ENCODE results near the gene ITGAL. TPM values are rescaled to one million over a fixed set of nuclear protein-coding genes. Genes with fewer than 3 reads are reported as not detected.

Gene ITGAL
- total and polyA plus RNA-seq, 2 of the 13 experiments (the other 11 are each of a cell fraction or from before 2014, with no cell fraction given): 0.86 to 1.2 TPM

DNA sequence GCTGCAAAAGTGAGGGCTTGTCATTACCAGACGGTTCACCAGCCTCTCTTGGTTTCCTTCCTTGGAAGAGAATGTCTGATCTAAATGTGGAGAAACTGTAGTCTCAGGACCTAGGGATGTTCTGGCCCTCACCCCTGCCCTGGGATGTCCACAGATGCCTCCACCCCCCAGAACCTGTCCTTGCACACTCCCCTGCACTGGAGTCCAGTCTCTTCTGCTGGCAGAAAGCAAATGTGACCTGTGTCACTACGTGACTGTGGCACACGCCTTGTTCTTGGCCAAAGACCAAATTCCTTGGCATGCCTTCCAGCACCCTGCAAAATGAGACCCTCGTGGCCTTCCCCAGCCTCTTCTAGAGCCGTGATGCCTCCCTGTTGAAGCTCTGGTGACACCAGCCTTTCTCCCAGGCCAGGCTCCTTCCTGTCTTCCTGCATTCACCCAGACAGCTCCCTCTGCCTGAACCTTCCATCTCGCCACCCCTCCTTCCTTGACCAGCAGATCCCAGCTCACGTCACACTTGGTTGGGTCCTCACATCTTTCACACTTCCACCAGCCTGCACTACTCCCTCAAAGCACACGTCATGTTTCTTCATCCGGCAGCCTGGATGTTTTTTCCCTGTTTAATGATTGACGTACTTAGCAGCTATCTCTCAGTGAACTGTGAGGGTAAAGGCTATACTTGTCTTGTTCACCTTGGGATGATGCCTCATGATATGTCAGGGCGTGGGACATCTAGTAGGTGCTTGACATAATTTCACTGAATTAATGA, 49.5 kb downstream of the ITGAL start (continued):
- TF ChIP-seq, protein P1, sequence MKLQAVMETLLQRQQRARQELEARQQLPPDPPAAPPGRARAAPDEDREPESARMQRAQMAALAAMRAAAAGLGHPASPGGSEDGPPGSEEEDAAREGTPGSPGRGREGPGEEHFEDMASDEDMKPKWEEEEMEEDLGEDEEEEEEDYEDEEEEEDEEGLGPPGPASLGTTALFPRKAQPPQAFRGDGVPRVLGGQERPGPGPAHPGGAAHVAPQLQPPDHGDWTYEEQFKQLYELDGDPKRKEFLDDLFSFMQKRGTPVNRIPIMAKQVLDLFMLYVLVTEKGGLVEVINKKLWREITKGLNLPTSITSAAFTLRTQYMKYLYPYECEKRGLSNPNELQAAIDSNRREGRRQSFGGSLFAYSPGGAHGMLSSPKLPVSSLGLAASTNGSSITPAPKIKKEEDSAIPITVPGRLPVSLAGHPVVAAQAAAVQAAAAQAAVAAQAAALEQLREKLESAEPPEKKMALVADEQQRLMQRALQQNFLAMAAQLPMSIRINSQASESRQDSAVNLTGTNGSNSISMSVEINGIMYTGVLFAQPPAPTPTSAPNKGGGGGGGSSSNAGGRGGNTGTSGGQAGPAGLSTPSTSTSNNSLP (IDR thresholded peaks at IDR 0.05; ENCODE audit: low read depth, low read length): no peak
- TF ChIP-seq ZBTB3 (CRISPR knock-in tag; IDR thresholded peaks at IDR 0.05; ENCODE audit: borderline replicate concordance, low read depth) (no peak), ZIK1 (CRISPR knock-in tag; IDR thresholded peaks at IDR 0.05; ENCODE audit: borderline replicate concordance, low read depth) (no peak), PHF8 (CRISPR knock-in tag; IDR thresholded peaks at IDR 0.05) (no peak), MATR3 (CRISPR knock-in tag; IDR thresholded peaks at IDR 0.05) (no peak), ZNF558 (CRISPR knock-in tag; IDR thresholded peaks at IDR 0.05; ENCODE audit: borderline replicate concordance) (no peak), MBD4 (IDR thresholded peaks at IDR 0.05; ENCODE audit: borderline replicate concordance, low read length) (no peak), ZNF83 (CRISPR knock-in tag; IDR thresholded peaks at IDR 0.05; ENCODE audit: borderline replicate concordance) (no peak), ZBTB8A (CRISPR knock-in tag; IDR thresholded peaks at IDR 0.05; ENCODE audit: borderline replicate concordance, low read depth) (no peak), ZNF75D (CRISPR knock-in tag; IDR thresholded peaks at IDR 0.05; ENCODE audit: borderline replicate concordance) (no peak), SUZ12 (IDR thresholded peaks at IDR 0.05; ENCODE audit: low read depth, low read length) (no peak), ZMYM3 (CRISPR knock-in tag; IDR thresholded peaks at IDR 0.05) (no peak), TP53 (CRISPR knock-in tag; conservative IDR thresholded peaks at IDR 0.05) (no peak), SRSF1 (optimal IDR thresholded peaks at IDR 0.05; ENCODE audit: low read depth, low read length) (no peak), ZNF12 (CRISPR knock-in tag; IDR thresholded peaks at IDR 0.05) (no peak), MYNN (CRISPR knock-in tag; IDR thresholded peaks at IDR 0.05; ENCODE audit: low read depth) (no peak), ZFX (CRISPR knock-in tag; IDR thresholded peaks at IDR 0.05; ENCODE audit: low read depth) (peak; percentile 70), ZNF354B (CRISPR knock-in tag; IDR thresholded peaks at IDR 0.05) (no peak), GFI1 (CRISPR knock-in tag; IDR thresholded peaks at IDR 0.05; ENCODE audit: borderline replicate concordance) (no peak), PHF5A (CRISPR knock-in tag; IDR thresholded peaks at IDR 0.05; ENCODE audit: low read depth, unreplicated experiment) (peak; percentile 78), CREB1 (IDR thresholded peaks at IDR 0.05) (peak; percentile 94), CREB1 (CRISPR knock-in tag; IDR thresholded peaks at IDR 0.05) (peak; percentile 95), EZH2 (conservative IDR thresholded peaks at IDR 0.05; ENCODE audit: low read depth, low read length) (no peak), TBX3 (IDR thresholded peaks at IDR 0.05; ENCODE audit: borderline replicate concordance) (peak; percentile 43; the same call in 1 of the 2 replicates), GATAD1 (CRISPR knock-in tag; IDR thresholded peaks at IDR 0.05) (no peak; the same call in 1 of the 2 replicates)
- TF ChIP-seq, protein P2, sequence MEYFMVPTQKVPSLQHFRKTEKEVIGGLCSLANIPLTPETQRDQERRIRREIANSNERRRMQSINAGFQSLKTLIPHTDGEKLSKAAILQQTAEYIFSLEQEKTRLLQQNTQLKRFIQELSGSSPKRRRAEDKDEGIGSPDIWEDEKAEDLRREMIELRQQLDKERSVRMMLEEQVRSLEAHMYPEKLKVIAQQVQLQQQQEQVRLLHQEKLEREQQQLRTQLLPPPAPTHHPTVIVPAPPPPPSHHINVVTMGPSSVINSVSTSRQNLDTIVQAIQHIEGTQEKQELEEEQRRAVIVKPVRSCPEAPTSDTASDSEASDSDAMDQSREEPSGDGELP (IDR thresholded peaks at IDR 0.05; ENCODE audit: borderline replicate concordance, low read depth): no peak
- TF ChIP-seq, protein P3, sequence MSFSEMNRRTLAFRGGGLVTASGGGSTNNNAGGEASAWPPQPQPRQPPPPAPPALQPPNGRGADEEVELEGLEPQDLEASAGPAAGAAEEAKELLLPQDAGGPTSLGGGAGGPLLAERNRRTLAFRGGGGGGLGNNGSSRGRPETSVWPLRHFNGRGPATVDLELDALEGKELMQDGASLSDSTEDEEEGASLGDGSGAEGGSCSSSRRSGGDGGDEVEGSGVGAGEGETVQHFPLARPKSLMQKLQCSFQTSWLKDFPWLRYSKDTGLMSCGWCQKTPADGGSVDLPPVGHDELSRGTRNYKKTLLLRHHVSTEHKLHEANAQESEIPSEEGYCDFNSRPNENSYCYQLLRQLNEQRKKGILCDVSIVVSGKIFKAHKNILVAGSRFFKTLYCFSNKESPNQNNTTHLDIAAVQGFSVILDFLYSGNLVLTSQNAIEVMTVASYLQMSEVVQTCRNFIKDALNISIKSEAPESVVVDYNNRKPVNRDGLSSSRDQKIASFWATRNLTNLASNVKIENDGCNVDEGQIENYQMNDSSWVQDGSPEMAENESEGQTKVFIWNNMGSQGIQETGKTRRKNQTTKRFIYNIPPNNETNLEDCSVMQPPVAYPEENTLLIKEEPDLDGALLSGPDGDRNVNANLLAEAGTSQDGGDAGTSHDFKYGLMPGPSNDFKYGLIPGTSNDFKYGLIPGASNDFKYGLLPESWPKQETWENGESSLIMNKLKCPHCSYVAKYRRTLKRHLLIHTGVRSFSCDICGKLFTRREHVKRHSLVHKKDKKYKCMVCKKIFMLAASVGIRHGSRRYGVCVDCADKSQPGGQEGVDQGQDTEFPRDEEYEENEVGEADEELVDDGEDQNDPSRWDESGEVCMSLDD (CRISPR knock-in tag; IDR thresholded peaks at IDR 0.05; ENCODE audit: borderline replicate concordance): no peak
